Breast epithelium (tissue), 3 donors: ENCODE results near the gene RNF8.

ENCODE experiments used
- POLR2A ChIP-seq: fragments of 450-650 bp; IDR thresholded peaks from one replicate; pipeline ENCODE4 v1.6.1; 2016; ENCODE audit warnings: antibody characterized with exemption, mild to moderate bottlenecking, moderate library complexity
- POLR2AphosphoS5 ChIP-seq, 3 donors: sonication (generic); formaldehyde crosslinking; IDR thresholded peaks; one replicate each; pipeline ENCODE4 v1.6.1; 2017; ENCODE audit warnings: antibody characterized with exemption in 3 of 3
- TF ChIP-seq, protein P1 (sequence below), 3 donors: fragments of 450-650 bp; IDR thresholded peaks; one replicate each; pipeline ENCODE4 v1.5.1; 2016 to 2017; ENCODE audit warnings: antibody characterized with exemption in 3 of 3, mild to moderate bottlenecking in 3 of 3, moderate library complexity in 3 of 3

GRCh38 chr6:37310966-37311365 lies 42.8 kb upstream of the RNF8 start:
- TF ChIP-seq, protein P1, sequence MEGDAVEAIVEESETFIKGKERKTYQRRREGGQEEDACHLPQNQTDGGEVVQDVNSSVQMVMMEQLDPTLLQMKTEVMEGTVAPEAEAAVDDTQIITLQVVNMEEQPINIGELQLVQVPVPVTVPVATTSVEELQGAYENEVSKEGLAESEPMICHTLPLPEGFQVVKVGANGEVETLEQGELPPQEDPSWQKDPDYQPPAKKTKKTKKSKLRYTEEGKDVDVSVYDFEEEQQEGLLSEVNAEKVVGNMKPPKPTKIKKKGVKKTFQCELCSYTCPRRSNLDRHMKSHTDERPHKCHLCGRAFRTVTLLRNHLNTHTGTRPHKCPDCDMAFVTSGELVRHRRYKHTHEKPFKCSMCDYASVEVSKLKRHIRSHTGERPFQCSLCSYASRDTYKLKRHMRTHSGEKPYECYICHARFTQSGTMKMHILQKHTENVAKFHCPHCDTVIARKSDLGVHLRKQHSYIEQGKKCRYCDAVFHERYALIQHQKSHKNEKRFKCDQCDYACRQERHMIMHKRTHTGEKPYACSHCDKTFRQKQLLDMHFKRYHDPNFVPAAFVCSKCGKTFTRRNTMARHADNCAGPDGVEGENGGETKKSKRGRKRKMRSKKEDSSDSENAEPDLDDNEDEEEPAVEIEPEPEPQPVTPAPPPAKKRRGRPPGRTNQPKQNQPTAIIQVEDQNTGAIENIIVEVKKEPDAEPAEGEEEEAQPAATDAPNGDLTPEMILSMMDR (IDR thresholded peaks at IDR 0.05) = no peak
- TF ChIP-seq POLR2A (no peak), POLR2AphosphoS5 (IDR thresholded peaks at IDR 0.05) (no peak)
